ENCODE data around the gene INO80C.
"Not testable (repeated sequence)": the region's sequence is repeated elsewhere in the genome, so short reads cannot be mapped to it uniquely, and the experiment has no call there.

Gene INO80C

GRCh38 chr18:35460736-35461161 is 37.0 kb downstream of the INO80C start:
- DNase-seq (ENCODE audit: low spot score), result no peak

DNA sequence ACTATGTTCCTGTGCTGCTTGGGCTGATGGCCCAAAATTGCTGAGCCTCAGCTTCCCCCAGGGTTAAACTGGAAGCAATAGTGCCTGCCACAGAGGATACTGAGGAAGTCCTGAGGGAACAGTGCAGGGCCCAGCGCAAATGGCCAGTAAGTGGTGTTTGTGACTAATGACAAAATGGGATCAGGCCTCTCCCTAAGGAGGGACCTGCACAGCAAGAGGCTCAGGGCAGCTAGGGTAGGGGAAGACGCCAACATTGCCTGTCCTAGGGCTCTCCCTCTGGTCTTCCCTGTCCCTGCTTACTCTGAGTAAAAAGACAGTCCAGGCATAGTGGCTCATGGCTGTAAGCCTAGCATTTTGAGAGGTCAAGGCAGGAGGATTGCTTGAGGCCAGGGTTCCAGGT is 37.8 kb downstream of the INO80C start:
- DNase-seq (ENCODE audit: low spot score), result no peak

- DNase-seq (ENCODE audit: low spot score), result peak; percentile 62
Observed at GRCh38 chr18:35458677-35459441, 38.9 kb downstream of the INO80C start.

GRCh38 chr18:35458271-35458670 is 39.5 kb downstream of the INO80C start:
- DNase-seq (ENCODE audit: low spot score), result peak; percentile 21

- DNase-seq (ENCODE audit: low spot score), result no peak
Observed at GRCh38 chr18:35457140-35457704, 40.5 kb downstream of the INO80C start.

GRCh38 chr18:35455926-35456763 is 41.6 kb downstream of the INO80C start:
- no peak for DNase-seq (ENCODE audit: low spot score)

DNA sequence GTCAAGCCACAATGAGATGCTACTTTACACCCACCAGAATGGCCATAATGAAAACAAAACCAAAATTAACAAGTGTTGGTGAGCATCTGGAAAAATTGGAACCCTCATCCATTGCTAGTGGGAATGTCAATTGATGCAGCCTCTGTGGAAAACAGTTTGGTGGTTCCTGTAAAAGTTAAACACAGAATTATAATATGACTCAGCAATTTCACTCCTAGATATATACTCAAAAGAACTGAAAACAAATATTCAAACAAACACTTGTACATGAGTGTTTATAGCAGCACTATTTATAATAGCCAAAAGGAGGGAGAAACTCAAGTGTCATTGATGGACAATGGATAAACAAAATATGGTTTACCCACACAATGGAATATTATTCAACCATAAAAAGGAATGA is 43.0 kb downstream of the INO80C start:
- no peak for DNase-seq (ENCODE audit: low spot score)

DNA sequence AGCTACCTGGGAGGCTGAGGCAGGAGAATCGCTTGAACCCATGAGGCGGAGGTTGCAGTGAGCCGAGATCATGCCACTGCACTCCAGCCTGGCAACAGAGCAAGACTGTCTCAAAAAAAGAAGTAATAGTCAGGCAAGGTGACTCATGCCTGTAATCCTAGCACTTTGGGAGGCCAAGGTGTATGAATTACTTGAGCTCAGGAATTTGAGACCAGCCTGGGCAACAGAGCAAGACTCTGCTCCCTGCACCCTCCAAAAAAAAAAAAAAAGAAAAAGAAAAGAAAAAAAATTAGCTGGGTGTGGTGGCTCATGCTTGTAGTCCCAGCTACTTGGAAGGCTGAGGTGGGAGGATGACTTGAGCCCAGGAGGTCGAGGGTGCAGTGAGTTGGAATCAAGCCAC is 44.7 kb downstream of the INO80C start:
- not testable (repeated sequence) for DNase-seq (ENCODE audit: low spot score)

DNA sequence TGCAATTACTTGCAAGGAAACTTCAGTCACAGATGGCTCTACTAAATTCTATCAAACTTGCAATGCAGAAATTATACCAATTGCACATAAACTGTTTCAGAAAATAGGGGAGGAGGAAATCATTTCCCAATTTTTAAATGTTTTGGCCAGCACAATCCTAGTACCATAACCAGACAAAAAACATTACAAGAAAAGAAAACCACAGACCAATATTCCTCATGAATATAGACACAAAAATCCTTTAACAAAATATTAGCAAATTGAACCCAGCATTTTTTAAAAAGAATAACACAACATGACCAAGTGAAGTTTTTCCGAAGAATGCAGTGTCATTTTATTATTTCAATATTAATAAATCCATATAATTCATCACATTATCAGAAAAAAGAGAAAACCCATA is 45.8 kb downstream of the INO80C start:
- no peak for DNase-seq (ENCODE audit: low spot score)

- no peak for DNase-seq (ENCODE audit: low spot score)
Observed at GRCh38 chr18:35451032-35451431, 46.7 kb downstream of the INO80C start.

DNA sequence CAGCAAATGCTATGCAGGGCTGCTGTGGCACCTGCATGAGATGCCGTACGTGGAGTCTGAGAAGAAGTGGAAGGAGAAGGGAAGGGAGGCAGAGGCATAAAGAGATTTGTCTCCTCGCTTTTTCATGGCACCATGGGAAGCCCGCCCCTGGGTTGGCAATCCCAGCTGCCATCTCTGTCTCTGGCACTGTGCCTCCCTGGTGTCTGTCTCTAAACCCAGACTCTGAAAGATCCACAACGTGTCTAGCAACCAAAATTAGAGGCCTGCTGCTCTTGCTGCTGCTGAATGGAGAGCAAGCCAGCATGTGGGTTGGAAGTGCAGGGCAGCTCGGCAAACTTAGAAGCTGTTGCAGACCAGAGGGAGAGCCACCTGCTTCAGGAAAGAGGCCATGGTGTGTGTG is 53.1 kb downstream of the INO80C start:
- no peak for DNase-seq (ENCODE audit: low spot score)

DNA sequence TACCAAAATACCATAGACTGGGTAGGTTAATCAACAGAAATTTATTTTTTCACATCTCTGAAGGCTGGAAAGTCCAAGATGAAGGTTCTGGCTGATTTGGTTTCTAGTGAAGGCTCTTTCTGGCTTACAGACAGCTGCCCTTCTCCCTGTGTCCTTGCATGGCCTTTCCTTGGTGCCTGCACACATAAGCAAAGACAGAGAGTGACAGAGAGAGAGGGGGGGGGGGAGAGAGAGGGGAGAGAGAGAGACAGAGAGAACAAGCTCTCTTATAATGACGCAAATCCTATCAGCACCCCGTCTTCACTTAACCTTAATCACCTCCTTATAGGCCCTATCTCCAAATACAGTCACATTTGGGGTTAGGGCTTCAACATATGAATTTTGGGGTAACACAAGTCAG is 53.9 kb downstream of the INO80C start:
- DNase-seq (ENCODE audit: low spot score), result no peak

GRCh38 chr18:35443434-35443833 is 54.3 kb downstream of the INO80C start:
- no peak for DNase-seq (ENCODE audit: low spot score)

GRCh38 chr18:35442701-35443100 is 55.1 kb downstream of the INO80C start:
- DNase-seq (ENCODE audit: low spot score), result no peak

- no peak for DNase-seq (ENCODE audit: low spot score)
Observed at GRCh38 chr18:35441857-35442595, 55.7 kb downstream of the INO80C start.

DNA sequence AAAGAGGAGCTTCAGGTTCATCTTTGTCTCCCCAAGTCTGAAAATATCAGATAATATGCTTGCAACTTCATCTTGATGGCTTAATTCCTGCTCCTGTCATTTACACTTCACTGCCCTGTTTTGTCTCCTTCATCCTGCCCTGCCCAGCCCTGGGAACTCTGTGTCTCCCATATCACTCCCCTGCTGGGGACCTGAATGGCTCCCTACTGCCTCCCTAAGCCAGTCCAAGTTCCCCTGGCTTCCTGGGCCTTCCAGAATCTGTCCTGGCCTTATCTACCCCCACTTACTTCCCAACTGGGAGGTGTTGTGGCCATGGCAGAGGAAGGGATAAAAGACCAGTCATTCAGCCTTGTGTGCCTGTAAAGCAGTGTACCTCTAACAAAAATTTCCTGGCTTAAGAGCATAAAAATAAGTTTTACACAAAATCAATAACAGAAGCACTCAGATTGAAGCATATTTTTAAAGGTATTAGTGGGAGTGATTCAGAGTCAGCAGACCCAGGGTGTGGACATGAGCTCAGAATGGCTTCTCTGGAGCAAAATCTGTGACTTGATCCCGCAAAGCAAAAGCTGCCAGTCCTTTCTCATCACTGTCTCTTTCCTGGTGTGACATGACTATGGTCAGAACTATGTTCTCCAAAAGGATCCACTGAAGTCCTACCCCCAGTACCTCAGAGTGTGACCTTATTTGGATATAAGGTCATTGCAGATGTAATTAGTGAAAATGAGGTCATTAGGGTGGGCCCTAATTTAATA is 59.1 kb downstream of the INO80C start:
- DNase-seq (ENCODE audit: low spot score), result no peak

DNA sequence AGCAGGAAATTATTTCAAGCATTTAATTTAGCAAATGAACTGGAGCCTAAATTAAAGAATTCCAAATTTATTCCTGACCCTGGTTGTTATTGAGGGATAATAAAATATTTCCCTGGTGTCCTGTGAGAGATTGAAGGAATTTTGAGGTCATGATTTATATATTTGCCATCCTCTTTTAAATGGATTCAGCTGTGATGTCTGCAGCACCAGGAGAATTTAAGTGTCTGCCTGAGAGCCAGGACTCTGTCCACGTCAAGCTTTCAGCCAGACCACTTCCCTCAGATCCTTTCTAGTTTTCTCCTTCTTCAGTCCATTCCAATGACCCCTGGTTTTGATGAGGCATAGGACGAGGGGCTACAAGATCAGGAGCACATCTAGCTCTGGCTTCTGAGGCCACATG is 59.9 kb downstream of the INO80C start:
- DNase-seq (ENCODE audit: low spot score), result no peak

GRCh38 chr18:35436076-35436649 is 61.6 kb downstream of the INO80C start:
- no peak for DNase-seq (ENCODE audit: low spot score)

GRCh38 chr18:35435401-35435800 is 62.4 kb downstream of the INO80C start:
- no peak for DNase-seq (ENCODE audit: low spot score)

GRCh38 chr18:35432565-35433001 is 65.2 kb downstream of the INO80C start:
- no peak for DNase-seq (ENCODE audit: low spot score)

- DNase-seq (ENCODE audit: low spot score), result no peak
Observed at GRCh38 chr18:35431374-35431741, 66.4 kb downstream of the INO80C start.
